GM12873 (cell line): ENCODE measurements around the gene GRB2.

ENCODE experiments used
- CTCF ChIP-seq: IDR thresholded peaks from 2 replicates; pipeline ENCODE4 v1.5.1; 2012; ENCODE audit warnings: low read depth, mild to moderate bottlenecking, moderate library complexity, low read length, control low read depth; ENCODE audit not compliant: insufficient read depth; ENCODE audit errors: missing control alignments

GRB2 gene

GRCh38 chr17:75390982-75391381 lies 14.5 kb downstream of the GRB2 start:
- TF ChIP-seq CTCF: no peak

- TF ChIP-seq CTCF: no peak
These were observed 16.9 kb downstream of the GRB2 start for GRCh38 chr17:75388476-75389030.

- TF ChIP-seq CTCF: no peak
These were observed 17.7 kb downstream of the GRB2 start for GRCh38 chr17:75387771-75388170.

- TF ChIP-seq CTCF: no peak
These were observed 19.0 kb downstream of the GRB2 start for GRCh38 chr17:75386430-75386829.

GRCh38 chr17:75384751-75385150 lies 20.7 kb downstream of the GRB2 start:
- no peak for TF ChIP-seq CTCF

- no peak for TF ChIP-seq CTCF
These were observed 21.7 kb downstream of the GRB2 start for GRCh38 chr17:75383842-75384195.

DNA sequence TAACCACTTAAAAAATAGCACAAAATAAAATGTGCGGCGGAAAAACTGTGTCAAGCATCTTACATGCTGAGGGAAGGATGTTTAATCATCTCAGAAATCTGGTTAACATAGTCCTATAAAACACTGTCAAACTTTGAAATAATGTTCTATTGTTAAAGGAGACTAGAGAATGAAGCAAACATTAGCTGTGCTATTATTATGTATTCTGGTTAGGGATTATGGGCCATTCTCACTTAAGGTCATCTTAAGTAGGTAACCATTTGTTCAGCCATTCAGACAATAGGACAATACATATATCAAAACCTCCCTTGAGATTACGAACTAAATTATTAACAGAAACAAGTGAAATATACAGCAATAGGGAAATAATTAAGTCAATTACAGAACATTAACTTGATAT lies 24.7 kb downstream of the GRB2 start:
- TF ChIP-seq CTCF: no peak
